ENCODE measurements around the gene MCM10.
"Not testable (repeated sequence)": the region's sequence is repeated elsewhere in the genome, so short reads cannot be mapped to it uniquely, and the experiment has no call there.

The MCM10 gene

DNA sequence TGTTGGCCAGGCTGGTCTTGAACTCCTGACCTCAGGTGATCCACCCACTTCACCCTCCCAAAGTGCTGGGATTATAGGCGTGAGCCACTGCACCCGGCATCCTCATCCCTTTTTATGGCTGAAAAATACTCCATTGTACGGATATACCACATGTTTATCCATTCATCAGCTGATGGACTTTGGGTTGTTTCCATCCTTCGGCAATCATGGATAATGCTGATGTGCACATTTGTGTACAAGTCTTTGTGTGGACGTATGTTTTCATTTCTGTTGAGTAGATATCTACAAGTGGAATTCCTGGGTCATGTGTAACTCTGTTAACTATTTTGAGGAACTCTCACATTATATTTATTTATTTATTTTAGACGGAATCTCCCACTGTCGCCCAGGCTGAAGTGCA lies 78.6 kb downstream of the MCM10 start:
- H3K27me3 ChIP-seq (ENCODE audit: insufficient read depth, poor library complexity, severe bottlenecking) = no peaks in the 10 kb centered on the region
- H3K4me3 ChIP-seq (replicated peaks; ENCODE audit: insufficient read depth, low read length) = no peak overlapping the region
- no peak for DNase-seq (ENCODE audit: low read depth in 1 of 2, low spot score in 1 of 2)
- no peak overlapping the region for H3K27ac ChIP-seq (replicated peaks)
- TF ChIP-seq GABPA (IDR thresholded peaks at IDR 0.05; ENCODE audit: low read depth) = no peak
- TF ChIP-seq CTCF (IDR thresholded peaks at IDR 0.05; ENCODE audit: insufficient read depth, low read length) = no peak
- TF ChIP-seq SPI1 (IDR thresholded peaks at IDR 0.05; ENCODE audit: borderline replicate concordance, low read depth) = no peak
- TF ChIP-seq POLR2AphosphoS5 (IDR thresholded peaks at IDR 0.05; ENCODE audit: low read depth) = no peak
- TF ChIP-seq, protein P1, sequence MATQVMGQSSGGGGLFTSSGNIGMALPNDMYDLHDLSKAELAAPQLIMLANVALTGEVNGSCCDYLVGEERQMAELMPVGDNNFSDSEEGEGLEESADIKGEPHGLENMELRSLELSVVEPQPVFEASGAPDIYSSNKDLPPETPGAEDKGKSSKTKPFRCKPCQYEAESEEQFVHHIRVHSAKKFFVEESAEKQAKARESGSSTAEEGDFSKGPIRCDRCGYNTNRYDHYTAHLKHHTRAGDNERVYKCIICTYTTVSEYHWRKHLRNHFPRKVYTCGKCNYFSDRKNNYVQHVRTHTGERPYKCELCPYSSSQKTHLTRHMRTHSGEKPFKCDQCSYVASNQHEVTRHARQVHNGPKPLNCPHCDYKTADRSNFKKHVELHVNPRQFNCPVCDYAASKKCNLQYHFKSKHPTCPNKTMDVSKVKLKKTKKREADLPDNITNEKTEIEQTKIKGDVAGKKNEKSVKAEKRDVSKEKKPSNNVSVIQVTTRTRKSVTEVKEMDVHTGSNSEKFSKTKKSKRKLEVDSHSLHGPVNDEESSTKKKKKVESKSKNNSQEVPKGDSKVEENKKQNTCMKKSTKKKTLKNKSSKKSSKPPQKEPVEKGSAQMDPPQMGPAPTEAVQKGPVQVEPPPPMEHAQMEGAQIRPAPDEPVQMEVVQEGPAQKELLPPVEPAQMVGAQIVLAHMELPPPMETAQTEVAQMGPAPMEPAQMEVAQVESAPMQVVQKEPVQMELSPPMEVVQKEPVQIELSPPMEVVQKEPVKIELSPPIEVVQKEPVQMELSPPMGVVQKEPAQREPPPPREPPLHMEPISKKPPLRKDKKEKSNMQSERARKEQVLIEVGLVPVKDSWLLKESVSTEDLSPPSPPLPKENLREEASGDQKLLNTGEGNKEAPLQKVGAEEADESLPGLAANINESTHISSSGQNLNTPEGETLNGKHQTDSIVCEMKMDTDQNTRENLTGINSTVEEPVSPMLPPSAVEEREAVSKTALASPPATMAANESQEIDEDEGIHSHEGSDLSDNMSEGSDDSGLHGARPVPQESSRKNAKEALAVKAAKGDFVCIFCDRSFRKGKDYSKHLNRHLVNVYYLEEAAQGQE (IDR thresholded peaks at IDR 0.05; ENCODE audit: insufficient replicate concordance, low read depth) = no peak

- H3K4me3 ChIP-seq (replicated peaks; ENCODE audit: insufficient read depth, low read length) = no peak overlapping the region
- no peak for DNase-seq (ENCODE audit: low read depth in 1 of 2, low spot score in 1 of 2)
- H3K27me3 ChIP-seq (ENCODE audit: insufficient read depth, poor library complexity, severe bottlenecking) = no peaks in the 10 kb centered on the region
- H3K27ac ChIP-seq (replicated peaks) = no peak overlapping the region
- TF ChIP-seq, protein P1 (IDR thresholded peaks at IDR 0.05; ENCODE audit: insufficient replicate concordance, low read depth) = no peak
- TF ChIP-seq CTCF (IDR thresholded peaks at IDR 0.05; ENCODE audit: insufficient read depth, low read length) = no peak
- no peak for TF ChIP-seq POLR2AphosphoS5 (IDR thresholded peaks at IDR 0.05; ENCODE audit: low read depth)
These were observed 80.3 kb downstream of the MCM10 start for GRCh38 chr10:13241613-13242012.

- not testable (repeated sequence) for DNase-seq (ENCODE audit: low read depth in 1 of 2, low spot score in 1 of 2)
These were observed 80.9 kb downstream of the MCM10 start for GRCh38 chr10:13242260-13242659.

GRCh38 chr10:13247246-13247645 lies 85.9 kb downstream of the MCM10 start:
- Histone ChIP-seq H3K27ac (replicated peaks) (no peak overlapping the region), H3K4me3 (replicated peaks; ENCODE audit: insufficient read depth, low read length) (no peak overlapping the region), H3K27me3 (ENCODE audit: insufficient read depth, poor library complexity, severe bottlenecking) (no peaks in the 10 kb centered on the region)
- no peak for TF ChIP-seq CTCF (IDR thresholded peaks at IDR 0.05; ENCODE audit: insufficient read depth, low read length)
- no peak for TF ChIP-seq POLR2AphosphoS5 (IDR thresholded peaks at IDR 0.05; ENCODE audit: low read depth)
- no peak for TF ChIP-seq GABPA (IDR thresholded peaks at IDR 0.05; ENCODE audit: low read depth)
- TF ChIP-seq SPI1 (IDR thresholded peaks at IDR 0.05; ENCODE audit: borderline replicate concordance, low read depth) = no peak
- TF ChIP-seq, protein P1 (IDR thresholded peaks at IDR 0.05; ENCODE audit: insufficient replicate concordance, low read depth) = no peak
- no peak for DNase-seq (ENCODE audit: low read depth in 1 of 2, low spot score in 1 of 2)

More at GRCh38 chr10:13242260-13242659, 80.9 kb downstream of the MCM10 start:
- not testable (repeated sequence) for H3K27ac ChIP-seq (replicated peaks); H3K27me3 ChIP-seq (ENCODE audit: insufficient read depth, poor library complexity, severe bottlenecking); H3K4me3 ChIP-seq (replicated peaks; ENCODE audit: insufficient read depth, low read length)

Data from HL-60 (cell line).